HepG2 (cell line): ENCODE data around the gene RAD21L1.

Source experiments
- ATF1 ChIP-seq: IDR thresholded peaks from 2 replicates; pipeline ENCODE4 v1.6.1; 2016; ENCODE audit warnings: mild to moderate bottlenecking, control low read depth
- CEBPB ChIP-seq: IDR thresholded peaks from 2 replicates; pipeline ENCODE4 v1.6.1; 2011; ENCODE audit warnings: low read depth, low read length, improper control_type of control experiment, borderline replicate concordance
- CHD4 ChIP-seq: fragments of 200-600 bp; sonication (generic); IDR thresholded peaks from 2 replicates; pipeline ENCODE4 v1.7.0; 2017; ENCODE audit warnings: mild to moderate bottlenecking, low read length, borderline replicate concordance
- ETV6 ChIP-seq: sonication (generic); formaldehyde crosslinking; conservative IDR thresholded peaks from 2 replicates; pipeline ENCODE4 v1.4.0; 2020; ENCODE audit warnings: missing genetic modification reagents
- KLF15 ChIP-seq: sonication (generic); formaldehyde crosslinking; IDR thresholded peaks from 2 replicates; pipeline ENCODE4 v1.8.1; 2023; ENCODE audit warnings: borderline replicate concordance, mild to moderate bottlenecking, inconsistent platforms, missing genetic modification reagents, mixed read lengths
- POLR2A ChIP-seq, 2 experiments: IDR thresholded peaks; 2 replicates each; pipeline ENCODE4 v1.6.1; 2011; ENCODE audit warnings: low read depth in 2 of 2, low read length in 2 of 2, mild to moderate bottlenecking in 1 of 2, moderate library complexity in 1 of 2; ENCODE audit not compliant: insufficient read depth in 1 of 2
- POLR2AphosphoS5 ChIP-seq: IDR thresholded peaks from 2 replicates; pipeline ENCODE4 v1.6.1; 2012; ENCODE audit warnings: low read depth, low read length
- RAD21 ChIP-seq: fragments of 450-650 bp; formaldehyde crosslinking; IDR thresholded peaks from 2 replicates; pipeline ENCODE4 v1.5.0; 2020; ENCODE audit warnings: mild to moderate bottlenecking
- ZFP41 ChIP-seq: sonication (generic); formaldehyde crosslinking; IDR thresholded peaks from 2 replicates; pipeline ENCODE4 v1.4.0; 2020; ENCODE audit warnings: mild to moderate bottlenecking, missing genetic modification reagents, borderline replicate concordance
- ZMYM4 ChIP-seq: sonication (generic); formaldehyde crosslinking; IDR thresholded peaks from 2 replicates; pipeline ENCODE4 v1.8.1; 2023; ENCODE audit warnings: mild to moderate bottlenecking, missing genetic modification reagents
- ZNF768 ChIP-seq: sonication (generic); formaldehyde crosslinking; IDR thresholded peaks from 2 replicates; pipeline ENCODE4 v1.4.0; 2020; ENCODE audit warnings: missing genetic modification reagents
- TF ChIP-seq, protein P1 (sequence below): sonication (generic); formaldehyde crosslinking; IDR thresholded peaks from 2 replicates; pipeline ENCODE4 v1.4.0; 2020; ENCODE audit warnings: low read depth, missing genetic modification reagents
- TF ChIP-seq, protein P2 (sequence below): sonication (generic); formaldehyde crosslinking; IDR thresholded peaks from 2 replicates; pipeline ENCODE4 v1.5.1; 2020; ENCODE audit warnings: mild to moderate bottlenecking, missing genetic modification reagents
- TF ChIP-seq, protein P3 (sequence below): sonication (generic); formaldehyde crosslinking; IDR thresholded peaks from 2 replicates; pipeline ENCODE4 v1.5.0; 2020; ENCODE audit warnings: mild to moderate bottlenecking, missing genetic modification reagents, moderate library complexity

DNA sequence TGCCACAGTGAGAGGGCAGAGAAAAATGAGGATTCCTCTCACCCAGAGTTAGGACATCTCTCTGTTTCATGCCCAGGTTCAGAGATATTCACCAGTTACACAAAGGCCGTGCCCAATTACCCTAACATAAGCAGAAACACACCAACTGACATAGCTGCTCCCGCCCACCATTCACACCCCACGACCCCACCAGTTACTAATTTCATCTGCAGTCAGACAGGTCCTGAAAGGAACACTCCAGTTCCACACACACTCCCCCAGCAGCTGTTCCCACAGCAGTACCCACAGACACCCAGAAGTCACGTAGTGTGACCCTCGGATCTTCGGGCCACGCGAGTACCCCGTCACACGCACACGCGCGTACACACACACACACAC lies 41.6 kb upstream of the RAD21L1 start:
- TF ChIP-seq ZFP41 (CRISPR knock-in tag): no peak
- no peak for TF ChIP-seq ETV6 (CRISPR knock-in tag)
- TF ChIP-seq, protein P1, sequence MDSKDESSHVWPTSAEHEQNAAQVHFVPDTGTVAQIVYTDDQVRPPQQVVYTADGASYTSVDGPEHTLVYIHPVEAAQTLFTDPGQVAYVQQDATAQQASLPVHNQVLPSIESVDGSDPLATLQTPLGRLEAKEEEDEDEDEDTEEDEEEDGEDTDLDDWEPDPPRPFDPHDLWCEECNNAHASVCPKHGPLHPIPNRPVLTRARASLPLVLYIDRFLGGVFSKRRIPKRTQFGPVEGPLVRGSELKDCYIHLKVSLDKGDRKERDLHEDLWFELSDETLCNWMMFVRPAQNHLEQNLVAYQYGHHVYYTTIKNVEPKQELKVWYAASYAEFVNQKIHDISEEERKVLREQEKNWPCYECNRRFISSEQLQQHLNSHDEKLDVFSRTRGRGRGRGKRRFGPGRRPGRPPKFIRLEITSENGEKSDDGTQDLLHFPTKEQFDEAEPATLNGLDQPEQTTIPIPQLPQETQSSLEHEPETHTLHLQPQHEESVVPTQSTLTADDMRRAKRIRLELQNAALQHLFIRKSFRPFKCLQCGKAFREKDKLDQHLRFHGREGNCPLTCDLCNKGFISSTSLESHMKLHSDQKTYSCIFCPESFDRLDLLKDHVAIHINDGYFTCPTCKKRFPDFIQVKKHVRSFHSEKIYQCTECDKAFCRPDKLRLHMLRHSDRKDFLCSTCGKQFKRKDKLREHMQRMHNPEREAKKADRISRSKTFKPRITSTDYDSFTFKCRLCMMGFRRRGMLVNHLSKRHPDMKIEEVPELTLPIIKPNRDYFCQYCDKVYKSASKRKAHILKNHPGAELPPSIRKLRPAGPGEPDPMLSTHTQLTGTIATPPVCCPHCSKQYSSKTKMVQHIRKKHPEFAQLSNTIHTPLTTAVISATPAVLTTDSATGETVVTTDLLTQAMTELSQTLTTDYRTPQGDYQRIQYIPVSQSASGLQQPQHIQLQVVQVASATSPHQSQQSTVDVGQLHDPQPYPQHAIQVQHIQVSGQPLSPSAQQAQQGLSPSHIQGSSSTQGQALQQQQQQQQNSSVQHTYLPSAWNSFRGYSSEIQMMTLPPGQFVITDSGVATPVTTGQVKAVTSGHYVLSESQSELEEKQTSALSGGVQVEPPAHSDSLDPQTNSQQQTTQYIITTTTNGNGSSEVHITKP (CRISPR knock-in tag): no peak
- TF ChIP-seq ZNF768 (CRISPR knock-in tag): no peak
- TF ChIP-seq, protein P2, sequence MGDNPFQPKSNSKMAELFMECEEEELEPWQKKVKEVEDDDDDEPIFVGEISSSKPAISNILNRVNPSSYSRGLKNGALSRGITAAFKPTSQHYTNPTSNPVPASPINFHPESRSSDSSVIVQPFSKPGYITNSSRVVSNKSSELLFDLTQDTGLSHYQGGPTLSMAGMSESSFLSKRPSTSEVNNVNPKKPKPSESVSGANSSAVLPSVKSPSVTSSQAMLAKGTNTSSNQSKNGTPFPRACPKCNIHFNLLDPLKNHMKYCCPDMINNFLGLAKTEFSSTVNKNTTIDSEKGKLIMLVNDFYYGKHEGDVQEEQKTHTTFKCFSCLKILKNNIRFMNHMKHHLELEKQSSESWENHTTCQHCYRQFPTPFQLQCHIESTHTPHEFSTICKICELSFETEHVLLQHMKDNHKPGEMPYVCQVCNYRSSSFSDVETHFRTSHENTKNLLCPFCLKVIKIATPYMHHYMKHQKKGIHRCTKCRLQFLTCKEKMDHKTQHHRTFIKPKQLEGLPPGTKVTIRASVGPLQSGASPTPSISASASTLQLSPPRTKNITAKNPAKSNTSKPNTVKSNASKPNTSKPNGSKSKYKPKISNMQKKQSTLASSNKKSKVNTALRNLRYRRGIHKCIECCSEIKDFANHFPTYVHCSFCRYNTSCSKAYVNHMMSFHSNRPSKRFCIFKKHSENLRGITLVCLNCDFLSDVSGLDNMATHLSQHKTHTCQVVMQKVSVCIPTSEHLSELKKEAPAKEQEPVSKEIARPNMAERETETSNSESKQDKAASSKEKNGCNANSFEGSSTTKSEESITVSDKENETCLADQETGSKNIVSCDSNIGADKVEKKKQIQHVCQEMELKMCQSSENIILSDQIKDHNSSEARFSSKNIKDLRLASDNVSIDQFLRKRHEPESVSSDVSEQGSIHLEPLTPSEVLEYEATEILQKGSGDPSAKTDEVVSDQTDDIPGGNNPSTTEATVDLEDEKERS: no peak
- no peak for TF ChIP-seq KLF15 (CRISPR knock-in tag)
- TF ChIP-seq POLR2A (IDR thresholded peaks at IDR 0.05; ENCODE audit: insufficient read depth in 1 of 2, low read depth in 2 of 2, low read length in 2 of 2): no peak
- no peak for TF ChIP-seq ATF1 (CRISPR knock-in tag)
- TF ChIP-seq ZMYM4: no peak
- no peak for TF ChIP-seq RAD21 (CRISPR knock-in tag)
- no peak for TF ChIP-seq CEBPB
- TF ChIP-seq POLR2AphosphoS5: no peak
- TF ChIP-seq, protein P3, sequence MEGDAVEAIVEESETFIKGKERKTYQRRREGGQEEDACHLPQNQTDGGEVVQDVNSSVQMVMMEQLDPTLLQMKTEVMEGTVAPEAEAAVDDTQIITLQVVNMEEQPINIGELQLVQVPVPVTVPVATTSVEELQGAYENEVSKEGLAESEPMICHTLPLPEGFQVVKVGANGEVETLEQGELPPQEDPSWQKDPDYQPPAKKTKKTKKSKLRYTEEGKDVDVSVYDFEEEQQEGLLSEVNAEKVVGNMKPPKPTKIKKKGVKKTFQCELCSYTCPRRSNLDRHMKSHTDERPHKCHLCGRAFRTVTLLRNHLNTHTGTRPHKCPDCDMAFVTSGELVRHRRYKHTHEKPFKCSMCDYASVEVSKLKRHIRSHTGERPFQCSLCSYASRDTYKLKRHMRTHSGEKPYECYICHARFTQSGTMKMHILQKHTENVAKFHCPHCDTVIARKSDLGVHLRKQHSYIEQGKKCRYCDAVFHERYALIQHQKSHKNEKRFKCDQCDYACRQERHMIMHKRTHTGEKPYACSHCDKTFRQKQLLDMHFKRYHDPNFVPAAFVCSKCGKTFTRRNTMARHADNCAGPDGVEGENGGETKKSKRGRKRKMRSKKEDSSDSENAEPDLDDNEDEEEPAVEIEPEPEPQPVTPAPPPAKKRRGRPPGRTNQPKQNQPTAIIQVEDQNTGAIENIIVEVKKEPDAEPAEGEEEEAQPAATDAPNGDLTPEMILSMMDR: no peak; the same call in 1 of the 2 replicates
- TF ChIP-seq CHD4: no peak
